Measurements from ENCODE around the gene AVPR2.

AVPR2 gene

DNA sequence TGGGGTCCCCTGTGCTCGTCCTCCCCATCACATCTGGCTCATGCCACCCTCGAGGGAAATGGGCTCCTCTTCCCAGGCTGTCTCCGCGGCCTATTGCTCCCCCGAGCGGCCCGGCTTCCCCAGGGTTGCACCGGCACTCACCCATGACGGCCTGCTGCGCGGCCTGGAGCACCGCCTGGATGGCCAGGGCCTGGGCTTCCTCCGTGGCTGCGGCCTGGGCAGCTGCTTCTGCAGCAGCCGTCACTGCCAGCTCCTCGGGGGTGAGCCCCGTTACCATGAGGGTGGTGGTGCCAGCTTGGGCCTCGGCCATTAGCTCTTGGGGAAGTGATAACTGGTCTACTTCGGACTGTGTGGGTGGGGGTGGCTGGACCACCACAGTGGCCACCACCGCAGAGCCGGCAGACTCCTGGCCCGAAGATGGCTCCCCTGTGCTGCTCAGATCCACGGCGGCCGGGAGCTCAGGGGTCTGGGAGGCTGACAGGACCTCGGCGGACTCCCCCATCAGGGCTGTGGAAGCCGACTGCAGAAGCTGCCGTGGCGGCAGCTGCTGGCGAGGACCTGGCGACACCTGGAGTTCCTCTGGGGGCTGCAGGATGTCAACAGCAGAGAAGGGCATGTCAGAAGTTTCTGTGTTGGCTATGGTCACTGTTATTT, 48.0 kb downstream of the AVPR2 start:
- no peak for DNase-seq (ENCODE audit: low read depth)

- DNase-seq (ENCODE audit: low read depth), result no peak
These were observed 48.9 kb downstream of the AVPR2 start for GRCh38 chrX:153953342-153953830.

DNA sequence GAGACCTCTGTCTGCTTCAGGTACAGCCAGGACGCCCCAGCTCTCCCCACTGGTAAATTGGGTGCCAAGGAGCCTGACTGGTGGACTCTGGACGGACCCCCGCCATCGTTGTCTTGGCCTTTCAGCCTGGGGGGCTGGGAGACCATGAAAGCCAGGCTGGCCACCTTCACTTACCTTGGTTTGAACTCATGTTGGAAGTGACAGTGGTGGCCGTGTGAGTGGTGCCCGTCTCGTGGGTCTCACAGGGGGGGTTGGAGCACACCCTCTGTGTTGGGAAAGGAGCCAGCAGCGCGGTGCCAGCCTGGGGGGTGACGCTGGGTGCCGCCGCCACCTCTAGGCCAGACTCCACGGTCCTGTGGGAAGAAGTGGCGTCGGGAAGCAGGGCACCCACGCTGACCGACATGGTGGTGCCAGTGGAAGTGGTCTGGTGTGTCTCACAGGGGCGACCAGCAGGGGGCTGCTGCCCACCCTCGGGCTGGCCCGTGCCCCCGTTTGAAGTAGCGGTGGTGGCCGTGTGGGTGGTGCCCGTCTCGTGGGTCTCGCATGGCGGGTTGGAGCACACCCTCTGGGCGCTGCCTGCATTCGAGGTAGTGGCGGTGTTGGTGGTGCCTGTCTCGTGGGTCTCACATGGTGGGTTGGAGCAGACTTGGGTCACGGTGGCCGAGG, 49.6 kb downstream of the AVPR2 start:
- no peak for DNase-seq (ENCODE audit: low read depth)

- no peak for DNase-seq (ENCODE audit: low read depth)
These were observed 50.2 kb downstream of the AVPR2 start for GRCh38 chrX:153954558-153955227.

DNA sequence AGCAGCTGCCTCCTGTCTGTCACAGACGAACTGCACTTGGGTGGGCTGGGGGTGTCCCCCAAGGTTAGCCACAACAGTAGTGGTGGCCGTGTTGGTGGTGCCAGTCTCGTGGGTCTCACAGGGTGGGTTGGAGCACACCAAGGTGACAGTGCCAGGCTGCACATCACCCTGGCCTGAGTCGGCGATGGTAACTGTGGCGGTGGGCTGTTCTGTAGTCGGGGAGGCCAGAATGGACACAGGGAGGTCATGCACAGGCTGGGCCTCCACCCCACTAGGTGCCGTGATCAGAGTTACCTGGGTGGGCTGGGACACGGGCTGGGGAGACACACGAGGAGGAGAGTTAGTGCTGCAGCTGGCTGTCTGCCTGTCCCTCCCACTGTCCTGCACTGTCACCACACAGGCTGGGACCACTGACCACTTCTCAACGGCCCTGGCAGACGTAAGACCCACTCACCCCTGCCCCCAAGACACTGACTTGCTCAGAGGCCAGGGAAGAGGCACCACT, 50.8 kb downstream of the AVPR2 start:
- DNase-seq (ENCODE audit: low read depth), result no peak

DNA sequence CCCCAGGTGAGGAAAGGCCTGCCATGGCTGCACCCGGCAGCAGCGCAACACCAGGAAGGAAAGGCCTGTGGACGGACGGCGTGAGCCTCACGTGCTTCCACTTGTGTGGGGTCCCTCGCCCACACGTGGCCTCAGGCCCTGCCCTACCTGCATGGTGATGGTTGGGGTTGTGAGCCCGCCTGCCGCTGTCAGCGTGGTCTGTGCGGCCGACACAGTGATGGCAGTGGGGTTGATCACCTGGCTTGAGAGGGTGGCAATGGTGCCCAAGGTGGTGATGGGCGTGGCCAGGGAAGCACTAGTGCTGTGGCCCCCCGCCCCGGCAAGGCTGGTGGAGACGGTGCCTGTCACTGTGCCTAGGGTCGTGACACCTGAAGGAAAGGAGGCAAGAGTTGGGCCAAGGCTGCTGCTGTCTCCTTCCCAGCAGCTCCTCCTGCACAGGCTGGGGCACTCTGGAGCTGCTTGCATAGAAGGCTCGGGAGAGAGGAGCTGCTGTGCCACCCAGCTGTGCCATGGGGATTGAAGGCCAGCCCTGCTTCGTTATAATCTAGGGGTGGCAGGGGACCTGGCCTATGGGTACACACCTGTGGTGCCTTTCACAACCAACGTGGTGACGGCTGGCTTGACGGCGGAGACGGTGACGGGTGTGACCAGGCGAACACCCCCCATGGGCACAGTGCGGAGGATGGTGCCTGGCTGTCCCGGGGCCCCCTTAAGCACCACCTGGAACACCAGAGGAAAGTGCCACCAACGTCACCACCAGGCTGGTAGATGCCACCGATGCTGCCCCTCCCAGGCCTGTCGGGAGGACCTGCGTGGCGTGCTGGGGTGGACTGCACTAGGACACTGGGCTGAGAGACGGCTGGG, 51.8 kb downstream of the AVPR2 start:
- DNase-seq (ENCODE audit: low read depth), result no peak
